ENCODE data around the gene SAP130.

SAP130 gene

GRCh38 chr2:128024816-128025215, 3.0 kb downstream of the SAP130 start:
- DNase-seq = peak; percentile 64

GRCh38 chr2:128017561-128017960, 10.3 kb downstream of the SAP130 start:
- no peak for DNase-seq

GRCh38 chr2:128016620-128017019, 11.2 kb downstream of the SAP130 start:
- DNase-seq = no peak

DNA sequence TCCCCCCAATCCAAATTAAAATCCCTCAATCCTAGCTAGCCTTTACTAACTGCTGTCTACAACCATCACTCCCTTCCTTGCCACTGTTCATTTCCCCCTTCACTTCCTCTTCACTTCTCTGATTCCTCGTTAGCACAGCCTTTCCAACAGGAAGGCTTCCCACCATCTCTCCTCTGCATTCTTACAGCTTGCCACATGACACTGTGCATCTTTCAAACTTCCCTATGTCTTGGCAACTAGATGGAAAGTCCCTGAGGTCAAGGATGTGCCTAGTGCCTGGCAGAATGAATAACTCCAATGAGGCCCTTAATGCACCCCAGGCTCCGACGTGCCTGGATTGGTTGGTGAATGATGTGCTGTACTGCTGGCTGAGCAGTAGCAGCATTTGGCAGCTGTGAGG, 15.2 kb downstream of the SAP130 start:
- DNase-seq = no peak

DNA sequence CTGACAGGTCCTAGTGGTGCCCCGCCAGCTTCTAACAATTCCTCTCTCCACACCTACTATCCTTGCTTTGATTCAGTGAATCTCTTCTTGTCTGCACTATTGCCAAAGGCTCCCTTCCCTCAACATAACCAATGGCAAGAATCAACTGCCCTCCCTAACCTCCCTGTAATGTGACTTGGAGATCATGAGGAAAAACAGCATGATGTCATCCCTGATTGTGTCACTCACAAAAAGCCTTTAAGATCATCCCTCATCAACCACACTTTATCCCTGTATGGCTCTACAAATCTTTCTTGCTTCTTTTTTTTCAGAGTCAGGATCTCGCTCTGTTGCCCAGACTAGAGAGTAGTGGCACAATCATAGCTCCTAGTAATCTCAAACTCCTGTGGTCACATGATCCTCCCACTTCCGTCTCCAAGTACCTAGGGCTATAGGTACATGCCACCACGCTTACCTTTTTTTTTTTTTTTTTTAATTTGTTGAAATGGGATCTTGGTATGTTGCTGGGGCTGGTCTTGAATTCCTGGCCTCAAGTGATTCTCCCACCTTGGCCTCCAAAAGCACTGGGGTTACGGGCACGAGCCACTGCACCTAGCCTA, 19.7 kb downstream of the SAP130 start:
- DNase-seq = peak; percentile 24

GRCh38 chr2:128004509-128004908, 23.4 kb downstream of the SAP130 start:
- no peak for DNase-seq

DNA sequence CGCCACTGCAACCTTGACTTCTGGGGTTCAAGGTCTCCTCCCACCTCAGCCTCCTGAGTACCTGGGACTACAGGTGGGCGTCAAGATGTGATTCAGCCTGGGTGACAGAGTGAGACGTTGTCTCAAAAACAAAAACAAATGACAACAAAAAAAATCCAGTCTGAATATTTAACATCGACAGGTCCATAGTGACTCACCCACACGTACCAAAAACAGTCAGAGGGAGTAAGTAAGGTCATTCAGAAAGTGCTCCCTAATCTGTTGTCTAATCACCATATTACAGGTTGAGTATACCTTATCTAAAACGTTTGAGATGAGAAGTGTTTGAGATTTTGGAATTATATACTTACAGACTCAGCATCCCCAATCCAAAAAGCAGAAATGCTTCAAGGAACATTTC, 24.4 kb downstream of the SAP130 start:
- no peak for DNase-seq

GRCh38 chr2:127996160-127996559, 31.7 kb downstream of the SAP130 start:
- no peak for DNase-seq

GRCh38 chr2:127995725-127996124, 32.1 kb downstream of the SAP130 start:
- no peak for DNase-seq

DNA sequence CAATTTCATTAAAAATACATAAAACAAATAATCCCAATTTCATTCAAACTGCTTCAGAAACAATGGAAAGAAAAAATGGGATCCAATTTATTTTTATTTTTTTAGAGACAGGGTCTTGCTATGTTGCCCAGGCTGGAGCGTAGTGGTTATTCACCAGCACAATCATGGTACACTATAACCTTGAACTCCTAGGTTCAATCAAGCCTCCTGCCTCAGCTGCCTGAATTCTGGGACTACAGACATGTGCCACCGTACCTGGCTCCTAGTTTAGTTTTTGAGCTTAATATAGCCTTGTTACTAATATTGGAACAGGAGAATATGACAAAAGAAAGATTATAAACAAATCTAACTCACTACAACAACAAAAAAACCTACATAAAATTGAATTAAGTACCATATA, 34.2 kb downstream of the SAP130 start:
- DNase-seq = no peak

GRCh38 chr2:127991742-127992141, 36.1 kb downstream of the SAP130 start:
- no peak for DNase-seq

DNA sequence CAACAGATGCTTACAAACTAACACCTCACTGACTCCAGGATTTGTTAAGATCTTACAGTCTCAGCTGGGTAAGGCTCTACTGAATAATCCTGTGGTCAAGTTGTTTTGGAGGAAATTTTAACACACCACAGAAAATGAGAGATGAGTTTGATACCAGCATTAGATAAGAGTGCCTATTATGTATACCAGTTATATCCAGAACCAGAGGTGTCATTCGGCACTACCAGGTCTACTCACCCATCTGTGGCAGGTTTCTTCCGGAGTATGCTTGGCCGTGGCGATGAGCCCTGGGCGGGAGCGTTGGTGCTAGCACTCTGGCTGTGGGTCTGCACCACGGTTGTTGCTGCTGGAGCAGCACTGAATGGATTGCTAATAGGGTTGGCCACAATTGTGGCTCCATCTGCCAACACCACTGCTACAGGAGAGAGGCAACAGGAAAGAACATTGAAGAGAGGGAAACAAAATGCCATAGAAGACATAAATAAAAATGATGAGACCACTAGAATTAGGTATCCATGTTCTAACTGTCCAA, 41.2 kb downstream of the SAP130 start:
- DNase-seq = no peak

GRCh38 chr2:127985735-127986134, 42.1 kb downstream of the SAP130 start:
- no peak for DNase-seq

DNA sequence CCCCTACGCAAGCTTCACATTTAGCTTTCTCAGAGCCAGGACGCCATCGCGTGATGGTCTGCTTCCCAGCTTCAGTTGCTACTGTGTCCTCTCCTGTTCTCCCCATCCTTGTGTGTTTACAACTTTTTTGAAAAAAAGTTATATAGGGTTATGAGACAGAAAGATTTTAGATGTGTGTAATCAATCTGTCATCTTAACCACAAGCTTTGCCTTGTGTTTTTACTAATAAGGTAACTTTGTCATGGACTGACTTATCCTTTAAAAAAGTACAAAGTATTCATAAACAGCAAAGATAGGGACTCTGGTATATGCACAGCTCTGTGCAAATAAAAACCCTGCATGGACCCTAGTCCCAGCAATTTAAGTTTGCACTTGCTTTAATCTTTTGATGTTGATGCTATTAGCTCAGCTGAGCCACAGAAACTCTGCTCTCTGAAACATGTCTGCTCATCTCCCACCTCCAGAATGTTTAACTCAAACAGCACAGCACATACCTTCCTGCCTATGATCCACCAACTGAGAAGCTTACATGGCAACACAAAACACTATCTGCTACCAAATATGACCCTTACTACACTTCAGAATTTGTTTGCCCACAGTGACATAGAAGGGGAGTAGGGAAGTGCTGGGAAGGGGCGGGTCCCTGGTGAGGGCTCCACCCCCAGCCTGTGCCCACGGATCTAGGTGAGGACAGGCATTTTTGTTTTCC, 42.7 kb downstream of the SAP130 start:
- no peak for DNase-seq

GRCh38 chr2:127984551-127984950, 43.3 kb downstream of the SAP130 start:
- no peak for DNase-seq

- DNase-seq = no peak
Observed at GRCh38 chr2:127969446-127969845, 58.4 kb downstream of the SAP130 start.

- peak; percentile 89 for DNase-seq
Observed at GRCh38 chr2:127968610-127969339, 59.1 kb downstream of the SAP130 start.

DNA sequence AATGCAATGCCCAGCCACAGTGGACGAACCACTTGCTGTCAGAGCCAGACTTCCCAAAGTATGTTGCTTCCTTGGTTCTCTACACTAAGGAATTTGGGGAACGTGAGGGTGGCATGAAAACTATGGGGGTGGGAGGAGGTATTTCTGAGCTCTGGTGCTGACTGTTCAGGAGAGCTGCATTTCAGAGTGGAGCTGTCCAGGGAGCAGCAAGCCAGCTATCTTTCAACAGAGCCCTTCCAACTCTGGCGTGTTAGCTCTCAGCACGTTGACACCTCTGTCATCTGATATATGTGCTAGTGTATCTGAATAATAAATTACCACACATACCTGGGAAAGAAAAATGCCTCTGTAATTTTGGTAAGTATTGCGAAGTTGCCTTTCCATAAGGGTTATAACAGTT, 66.1 kb downstream of the SAP130 start:
- no peak for DNase-seq

- no peak for DNase-seq
Observed at GRCh38 chr2:127957240-127957639, 70.6 kb downstream of the SAP130 start.

DNA sequence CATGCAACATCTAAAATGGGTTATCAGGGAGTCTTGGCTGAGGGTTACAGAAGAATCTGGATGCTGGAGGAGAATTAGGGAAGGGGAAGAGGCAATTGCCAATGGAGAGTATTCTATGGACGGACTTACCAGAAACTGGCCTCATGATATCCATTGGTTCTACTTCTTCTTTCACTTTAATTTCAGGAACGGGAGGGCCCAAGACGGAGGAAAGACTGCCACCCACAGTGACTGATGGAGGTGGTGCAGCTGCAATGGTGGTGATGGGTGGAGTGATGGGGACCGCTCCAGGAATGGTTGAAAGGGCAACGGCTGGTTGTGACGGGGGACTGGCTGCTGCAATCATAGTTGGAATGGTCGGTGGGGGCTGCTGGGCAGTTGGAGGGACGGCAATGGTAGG, 73.0 kb downstream of the SAP130 start:
- DNase-seq = peak; percentile 64

DNA sequence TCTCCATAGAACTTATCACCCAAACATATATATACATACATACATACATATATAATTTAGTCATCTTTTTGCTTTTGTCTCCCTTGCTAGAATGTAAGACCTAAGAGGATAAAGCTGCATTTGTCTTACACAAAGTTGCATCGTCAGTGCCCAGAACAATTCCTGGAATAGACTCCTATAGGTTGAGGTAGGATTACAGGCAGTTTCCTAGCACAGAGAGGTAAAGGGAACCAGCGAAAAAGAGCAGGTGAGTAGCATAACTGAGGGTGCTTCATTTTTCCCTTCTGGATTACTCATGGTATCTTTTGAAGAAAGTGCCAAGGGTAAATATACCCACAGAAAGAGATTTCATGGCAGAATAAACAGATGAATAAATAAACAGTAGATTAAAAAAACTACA, 74.0 kb downstream of the SAP130 start:
- DNase-seq = no peak

- no peak for DNase-seq
Observed at GRCh38 chr2:127953128-127953718, 74.6 kb downstream of the SAP130 start.

DNA sequence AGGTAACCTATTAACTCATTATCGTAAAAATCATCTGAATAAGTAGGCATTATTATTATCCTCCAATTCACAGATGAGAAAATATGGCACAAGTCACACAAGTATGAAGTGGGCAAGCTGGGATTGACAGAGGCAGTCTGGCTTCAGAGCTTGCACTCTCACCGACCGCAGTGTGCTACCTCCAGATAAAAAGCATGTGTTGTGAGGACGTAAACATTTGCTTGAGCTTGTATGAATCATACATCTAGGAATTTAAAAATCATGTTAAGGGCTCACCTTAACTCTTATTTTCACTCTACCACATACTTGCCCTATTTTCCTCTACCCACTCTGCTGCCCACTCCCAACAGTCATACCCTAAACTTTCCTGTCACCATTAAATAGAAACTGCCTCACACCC, 76.8 kb downstream of the SAP130 start:
- DNase-seq = no peak

DNA sequence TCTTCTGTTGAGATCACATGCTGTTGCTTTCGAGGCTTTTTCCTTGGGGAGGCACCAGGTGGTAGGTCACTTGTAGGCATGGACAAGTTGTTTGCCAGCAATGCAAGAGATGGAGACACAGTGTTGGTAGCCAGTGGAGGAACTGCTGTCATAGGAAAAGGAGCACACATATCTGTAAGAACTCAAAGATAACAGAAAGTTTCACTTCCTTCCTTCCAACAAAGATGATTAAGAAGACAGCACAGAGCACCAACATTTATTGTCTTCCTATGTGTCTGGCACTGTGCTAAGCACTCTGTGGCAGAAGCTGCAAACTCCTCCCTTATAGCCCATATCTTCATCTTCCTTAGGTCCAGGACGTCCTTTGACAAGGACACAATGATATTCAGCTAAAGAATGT, 77.6 kb downstream of the SAP130 start:
- peak; percentile 82 for DNase-seq

All from MV-4-11 (cell line).